Testis (tissue), 2 donors: ENCODE data around the gene DNAJC3.

ENCODE experiments used
- CTCF ChIP-seq, 3 experiments: fragments of 450-650 bp in 2 of 3; fragments of 200-600 bp in 1 of 3; sonication (generic) in 1 of 3; IDR thresholded peaks; one replicate each; pipeline ENCODE4 v1.5.1; 2016 to 2019; ENCODE audit warnings: antibody characterized with exemption in 3 of 3, mild to moderate bottlenecking in 2 of 3, moderate library complexity in 1 of 3
- POLR2A ChIP-seq: fragments of 450-650 bp; IDR thresholded peaks from one replicate; pipeline ENCODE4 v1.6.1; 2017; ENCODE audit warnings: antibody characterized with exemption, mild to moderate bottlenecking, moderate library complexity

- TF ChIP-seq CTCF (IDR thresholded peaks at IDR 0.05) = no peak
- no peak for TF ChIP-seq POLR2A
Measured at GRCh38 chr13:95724252-95724651, 47.3 kb downstream of the DNAJC3 start.
